Loucy (cell line): ENCODE data around the gene GRHL3.

ENCODE experiments used
- EZH2phosphoT487 ChIP-seq: fragments of 200-600 bp; IDR thresholded peaks from 2 replicates; pipeline ENCODE4 v1.6.1; 2018; ENCODE audit warnings: antibody characterized with exemption, mild to moderate bottlenecking, moderate library complexity, borderline replicate concordance
- TF ChIP-seq, protein P1 (sequence below): fragments of 200-600 bp; sonication (generic); conservative IDR thresholded peaks from 2 replicates; pipeline ENCODE4 v1.5.1; 2014; ENCODE audit warnings: mild to moderate bottlenecking, antibody characterized with exemption, low read length

DNA sequence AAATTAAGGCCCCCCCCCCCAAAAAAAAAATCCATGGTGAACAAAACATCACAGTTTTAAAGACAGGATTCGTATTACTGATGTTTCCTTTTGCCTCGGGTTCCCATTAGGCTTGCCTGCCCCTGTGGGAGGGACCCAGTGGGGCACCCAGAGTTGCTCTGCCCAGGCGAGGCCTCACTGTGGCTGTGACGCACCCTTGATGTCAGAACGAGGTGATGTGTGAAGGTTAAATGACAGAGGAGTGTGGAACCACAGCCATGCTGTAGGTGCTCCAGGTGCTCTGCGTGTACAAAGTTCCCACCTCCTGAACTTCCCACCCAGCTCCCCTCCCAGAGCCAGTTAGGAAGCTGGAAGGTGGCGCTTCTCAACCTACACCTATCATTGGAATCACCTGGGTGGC, 37.9 kb downstream of the GRHL3 start:
- TF ChIP-seq, protein P1, sequence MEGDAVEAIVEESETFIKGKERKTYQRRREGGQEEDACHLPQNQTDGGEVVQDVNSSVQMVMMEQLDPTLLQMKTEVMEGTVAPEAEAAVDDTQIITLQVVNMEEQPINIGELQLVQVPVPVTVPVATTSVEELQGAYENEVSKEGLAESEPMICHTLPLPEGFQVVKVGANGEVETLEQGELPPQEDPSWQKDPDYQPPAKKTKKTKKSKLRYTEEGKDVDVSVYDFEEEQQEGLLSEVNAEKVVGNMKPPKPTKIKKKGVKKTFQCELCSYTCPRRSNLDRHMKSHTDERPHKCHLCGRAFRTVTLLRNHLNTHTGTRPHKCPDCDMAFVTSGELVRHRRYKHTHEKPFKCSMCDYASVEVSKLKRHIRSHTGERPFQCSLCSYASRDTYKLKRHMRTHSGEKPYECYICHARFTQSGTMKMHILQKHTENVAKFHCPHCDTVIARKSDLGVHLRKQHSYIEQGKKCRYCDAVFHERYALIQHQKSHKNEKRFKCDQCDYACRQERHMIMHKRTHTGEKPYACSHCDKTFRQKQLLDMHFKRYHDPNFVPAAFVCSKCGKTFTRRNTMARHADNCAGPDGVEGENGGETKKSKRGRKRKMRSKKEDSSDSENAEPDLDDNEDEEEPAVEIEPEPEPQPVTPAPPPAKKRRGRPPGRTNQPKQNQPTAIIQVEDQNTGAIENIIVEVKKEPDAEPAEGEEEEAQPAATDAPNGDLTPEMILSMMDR = no peak
- TF ChIP-seq EZH2phosphoT487 = no peak
